ENCODE measurements around the gene APOL4.
"Not testable (repeated sequence)": the region's sequence is repeated elsewhere in the genome, so short reads cannot be mapped to it uniquely, and the experiment has no call there.

Gene APOL4

DNA sequence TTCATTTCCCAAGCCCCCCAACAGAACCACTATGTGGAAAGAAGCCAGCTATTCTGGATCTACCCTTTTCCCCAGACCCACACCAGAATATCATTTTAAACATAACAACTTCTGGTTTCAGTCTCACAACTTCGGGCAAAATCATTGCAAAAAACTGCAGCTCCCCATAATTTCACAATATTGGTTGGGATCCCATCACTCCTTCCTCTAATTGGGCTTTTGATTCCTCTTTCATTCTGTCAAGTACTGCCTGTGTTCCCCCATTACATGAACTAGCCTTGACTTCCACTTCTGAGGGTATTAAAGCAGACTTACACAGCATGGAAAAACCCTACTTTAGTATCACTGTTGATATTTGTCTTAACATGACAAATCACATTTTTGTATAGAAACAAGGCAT is 37.0 kb downstream of the APOL4 start:
- TF ChIP-seq, protein P1, sequence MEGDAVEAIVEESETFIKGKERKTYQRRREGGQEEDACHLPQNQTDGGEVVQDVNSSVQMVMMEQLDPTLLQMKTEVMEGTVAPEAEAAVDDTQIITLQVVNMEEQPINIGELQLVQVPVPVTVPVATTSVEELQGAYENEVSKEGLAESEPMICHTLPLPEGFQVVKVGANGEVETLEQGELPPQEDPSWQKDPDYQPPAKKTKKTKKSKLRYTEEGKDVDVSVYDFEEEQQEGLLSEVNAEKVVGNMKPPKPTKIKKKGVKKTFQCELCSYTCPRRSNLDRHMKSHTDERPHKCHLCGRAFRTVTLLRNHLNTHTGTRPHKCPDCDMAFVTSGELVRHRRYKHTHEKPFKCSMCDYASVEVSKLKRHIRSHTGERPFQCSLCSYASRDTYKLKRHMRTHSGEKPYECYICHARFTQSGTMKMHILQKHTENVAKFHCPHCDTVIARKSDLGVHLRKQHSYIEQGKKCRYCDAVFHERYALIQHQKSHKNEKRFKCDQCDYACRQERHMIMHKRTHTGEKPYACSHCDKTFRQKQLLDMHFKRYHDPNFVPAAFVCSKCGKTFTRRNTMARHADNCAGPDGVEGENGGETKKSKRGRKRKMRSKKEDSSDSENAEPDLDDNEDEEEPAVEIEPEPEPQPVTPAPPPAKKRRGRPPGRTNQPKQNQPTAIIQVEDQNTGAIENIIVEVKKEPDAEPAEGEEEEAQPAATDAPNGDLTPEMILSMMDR (IDR thresholded peaks at IDR 0.05; ENCODE audit: control insufficient read depth, insufficient read depth, low read depth, low read length, missing control alignments), result no peak
- no peak for DNase-seq (ENCODE audit: low read depth)
- no peak overlapping the region for H3K4me3 ChIP-seq (ENCODE audit: control insufficient read depth, low read depth, low read length)

DNA sequence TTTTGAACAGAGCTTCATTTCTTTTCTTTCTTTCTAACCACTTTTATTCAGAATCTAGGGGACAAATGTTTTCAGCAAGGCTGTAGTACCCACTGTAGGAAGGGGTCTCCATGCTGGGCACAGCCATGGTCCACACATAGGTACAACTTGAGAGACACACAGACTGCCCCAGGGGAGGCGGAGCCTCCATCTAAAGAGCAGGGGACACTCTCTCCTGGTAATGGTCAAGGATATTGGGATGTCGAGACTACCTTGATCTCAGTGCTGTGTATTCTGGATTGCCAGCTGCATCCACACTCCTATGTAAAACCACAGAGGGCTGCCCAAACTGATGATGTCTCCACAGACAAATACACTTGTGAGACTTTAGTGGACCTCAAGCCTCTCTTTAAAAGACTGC is 38.1 kb downstream of the APOL4 start:
- H3K4me3 ChIP-seq (ENCODE audit: control insufficient read depth, low read depth, low read length), result no peak overlapping the region
- no peak for DNase-seq (ENCODE audit: low read depth)
- TF ChIP-seq, protein P1 (IDR thresholded peaks at IDR 0.05; ENCODE audit: control insufficient read depth, insufficient read depth, low read depth, low read length, missing control alignments), result no peak

DNA sequence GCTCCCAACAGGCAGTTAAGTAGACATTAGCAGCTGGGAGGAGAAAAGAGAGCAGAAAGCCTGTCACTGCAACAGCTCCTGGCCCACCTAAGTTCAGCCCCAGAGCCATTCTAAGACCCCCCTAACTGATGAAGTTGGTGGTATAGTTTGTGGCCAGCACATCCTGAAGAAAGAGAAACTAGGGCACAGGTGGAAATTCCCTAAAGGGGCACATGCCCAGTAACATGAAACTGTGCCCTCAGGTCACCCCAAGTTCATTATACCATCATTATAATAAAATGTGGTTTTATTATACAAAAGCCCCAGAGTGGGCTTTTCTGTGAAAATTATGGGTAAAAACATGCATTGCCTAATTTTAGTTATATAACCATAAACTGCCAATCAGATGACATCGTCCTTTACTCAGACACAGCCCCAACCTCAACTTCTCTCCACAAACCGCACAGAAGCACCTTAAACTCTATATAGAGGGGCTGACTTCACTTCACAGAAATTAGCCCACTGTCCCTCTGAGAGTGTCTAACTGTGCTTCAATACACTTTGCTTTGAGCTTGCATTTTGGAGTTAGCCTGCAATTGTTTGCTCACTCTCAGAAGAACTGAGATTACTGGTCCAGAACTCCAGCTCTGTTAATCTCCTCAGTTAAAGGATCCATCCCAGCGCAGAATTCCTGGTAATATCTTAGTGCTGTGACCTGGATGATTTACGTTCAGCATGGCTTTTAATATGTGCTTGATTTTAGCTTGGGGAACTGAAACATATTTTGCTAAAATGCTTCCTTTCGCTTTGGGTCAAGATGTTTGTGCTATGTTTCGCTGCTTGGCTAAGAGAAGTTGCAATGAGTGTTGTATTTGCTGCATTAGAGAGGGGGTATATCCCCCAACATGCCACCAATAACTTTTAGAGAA is 39.2 kb downstream of the APOL4 start:
- TF ChIP-seq, protein P1 (IDR thresholded peaks at IDR 0.05; ENCODE audit: control insufficient read depth, insufficient read depth, low read depth, low read length, missing control alignments), result no peak
- H3K4me3 ChIP-seq (ENCODE audit: control insufficient read depth, low read depth, low read length), result no peak overlapping the region
- no peak for DNase-seq (ENCODE audit: low read depth)

DNA sequence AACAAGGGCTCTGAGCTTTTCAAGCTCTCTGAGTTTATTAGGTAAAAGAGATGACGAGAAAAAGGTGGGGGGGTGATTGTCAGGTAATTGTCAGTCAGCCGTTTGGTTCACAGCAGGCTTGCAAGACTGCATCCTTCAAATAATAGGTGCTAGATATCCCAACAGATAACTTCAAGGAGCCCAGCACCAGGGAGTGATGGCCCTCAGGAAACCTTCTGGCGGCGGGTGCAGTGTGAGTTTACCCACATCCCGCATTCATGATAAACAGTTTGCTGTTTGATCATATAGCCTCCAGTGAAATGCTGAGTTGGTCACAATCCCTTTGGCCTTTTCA is 39.8 kb downstream of the APOL4 start:
- H3K4me3 ChIP-seq (ENCODE audit: control insufficient read depth, low read depth, low read length); DNase-seq (ENCODE audit: low read depth): not testable (repeated sequence)

DNA sequence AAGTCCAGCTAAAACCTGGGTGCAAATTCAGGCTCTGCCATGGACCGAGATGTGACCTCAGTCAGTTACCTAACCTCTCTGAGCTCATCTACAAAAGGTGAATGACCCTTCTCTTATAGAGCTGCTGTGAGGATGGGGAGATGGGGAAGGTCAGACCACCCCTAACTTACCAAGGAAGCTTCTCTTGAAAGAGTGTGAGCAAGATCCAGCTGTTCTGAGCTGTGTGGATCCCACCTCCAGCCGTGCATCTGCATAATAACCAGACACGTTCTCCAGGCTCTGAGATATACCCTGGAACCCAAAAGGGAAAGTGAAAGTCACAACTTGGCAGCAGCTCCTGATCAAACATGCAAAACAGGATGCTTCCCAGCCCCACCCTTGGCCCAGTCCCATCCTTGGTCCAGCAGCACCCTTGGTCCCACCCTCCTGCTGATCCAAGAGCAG is 41.1 kb downstream of the APOL4 start, which contains the start of gene APOL3:
Gene APOL3, minus strand, starts transcription at position 257 of the 444 bp plus-strand sequence. CDS start 11,700 bp downstream, outside the sequence.
- no peak within 1 kb of the TSS for H3K4me3 ChIP-seq (ENCODE audit: control insufficient read depth, low read depth, low read length)
- TF ChIP-seq, protein P1 (IDR thresholded peaks at IDR 0.05; ENCODE audit: control insufficient read depth, insufficient read depth, low read depth, low read length, missing control alignments), result no peak
- DNase-seq (ENCODE audit: low read depth), result no peak

DNA sequence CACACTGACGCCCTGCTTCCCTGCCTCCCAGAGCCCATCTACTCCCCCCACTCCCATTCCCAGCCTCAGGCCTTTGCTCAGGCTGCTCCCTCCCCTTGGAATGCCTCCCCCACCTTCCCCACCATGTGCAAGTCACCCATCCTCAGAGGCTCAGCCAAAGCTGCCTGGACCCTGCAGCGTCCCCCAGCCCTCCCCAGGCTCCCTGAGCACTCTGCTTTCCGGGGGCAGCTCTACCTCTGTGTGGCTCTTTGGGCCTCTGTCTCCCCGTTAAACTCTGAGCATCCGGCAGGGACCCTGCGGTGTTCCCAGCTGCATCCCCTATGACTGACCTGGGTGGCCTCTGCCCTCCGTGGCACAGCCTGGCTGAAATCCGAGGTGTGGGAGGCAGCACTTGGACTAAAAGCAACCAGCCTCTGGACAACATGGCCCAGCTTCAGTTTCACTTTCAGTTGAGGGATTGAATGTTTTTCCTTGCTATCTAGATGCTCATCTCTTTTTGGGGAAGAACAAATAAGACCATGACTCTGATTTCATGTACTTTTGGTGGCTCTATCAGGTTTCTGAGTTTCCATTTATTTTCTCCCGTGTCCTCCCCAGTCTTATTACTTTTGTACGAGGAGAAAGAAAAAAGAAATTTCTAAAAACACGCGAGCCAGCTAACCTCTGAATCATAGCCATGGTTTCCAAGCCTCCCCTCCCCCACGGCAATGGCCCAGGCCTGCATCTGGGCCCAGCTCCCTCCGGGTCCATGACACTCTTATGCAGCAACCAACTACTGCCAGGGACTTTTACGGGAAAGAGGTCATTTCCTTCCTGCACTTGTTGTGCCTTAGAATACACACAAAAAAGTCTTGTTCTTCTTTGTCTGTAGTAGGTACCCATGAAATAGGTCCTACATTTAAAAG is 44.8 kb downstream of the APOL4 start:
- TF ChIP-seq, protein P1 (IDR thresholded peaks at IDR 0.05; ENCODE audit: control insufficient read depth, insufficient read depth, low read depth, low read length, missing control alignments), result no peak
- H3K4me3 ChIP-seq (ENCODE audit: control insufficient read depth, low read depth, low read length), result peak overlapping the region; percentile 43
- peak; percentile 43 for DNase-seq (ENCODE audit: low read depth)

Measured in AG09309 (cell line).